K562 (cell line): Measurements from ENCODE around the gene CDH8. TPM values are rescaled to one million over a fixed set of nuclear protein-coding genes. Genes with fewer than 3 reads are reported as not detected.

Source experiments
- ATAC-seq: fragments of 200-7000 bp; cut with Tn5 transposase; 3 replicates; pipeline ENCODE4 v1.9.1; 2020; ENCODE audit warnings: moderate library complexity
- BruUV-seq: library from RNA; stranded (reverse); fragments of 400-500 nt; replicated peaks from 2 replicates; lab custom pipeline; 2021; lab: Mats Ljungman, UMichigan
- CTCF ChIA-PET: fragments of 300-600 bp; formaldehyde crosslinking; extraction: SDS; loops from one replicate; lab custom pipeline; 2021; ENCODE audit warnings: low intra/inter-chr PET ratio; lab: Yijun Ruan, JAX
- POLR2A ChIA-PET: fragments of 300-600, 350-650 bp; sonication (Branson Sonifier 250); formaldehyde crosslinking; extraction: SDS; loops from one replicate; lab custom pipeline; 2021; ENCODE audit warnings: antibody characterized with exemption, inconsistent platforms; lab: Yijun Ruan, JAX
- DNase-seq, 4 experiments: peaks; one replicate each; pipeline versions ENCODE4 v3.0.0 to v3.0.0-alpha.2; 2011 to 2018; ENCODE audit warnings: low spot score in 3 of 4, mixed read lengths in 3 of 4; ENCODE audit errors: extremely low read depth in 1 of 4
- FAIRE-seq: peaks from 2 replicates; lab custom pipeline; 2011; peaks lifted over from hg19 to GRCh38; lab: Jason Lieb, UNC
- H2AFZ ChIP-seq: 2 replicates; pipeline ENCODE4 v1.6.0; 2011; ENCODE audit warnings: low read depth, low read length, control low read depth, inconsistent platforms
- H3K27ac ChIP-seq: fragments of 200-600 bp; 3 replicates; pipeline ENCODE4 v1.8.0; 2011; ENCODE audit warnings: low read depth, mild to moderate bottlenecking, control low read depth, inconsistent platforms, low read length, moderate library complexity, mixed read lengths; ENCODE audit errors: extremely low read depth
- H3K27me3 ChIP-seq, 2 experiments: fragments of 300-600 bp in 1 of 2; 2 replicates in 1 of 2; 3 replicates in 1 of 2; pipeline versions ENCODE4 v1.6.0 to v1.8.0; 2011; ENCODE audit warnings: inconsistent platforms in 2 of 2, low read length in 2 of 2, mild to moderate bottlenecking in 1 of 2, mixed read lengths in 1 of 2, moderate library complexity in 1 of 2; ENCODE audit not compliant: control insufficient read depth in 2 of 2, insufficient read depth in 2 of 2
- H3K36me3 ChIP-seq: fragments of 300-600 bp; 3 replicates; pipeline ENCODE4 v1.8.0; 2011; ENCODE audit warnings: mild to moderate bottlenecking, low read length, inconsistent platforms; ENCODE audit not compliant: control insufficient read depth, insufficient read depth
- H3K4me1 ChIP-seq, 2 experiments: fragments of 200-600 bp in 1 of 2; replicated peaks in 1 of 2; 2 replicates in 1 of 2; 3 replicates in 1 of 2; pipeline versions ENCODE4 v1.5.1 to v1.8.0; 2011; ENCODE audit warnings: inconsistent platforms in 2 of 2, low read length in 2 of 2, mild to moderate bottlenecking in 1 of 2, mixed read lengths in 1 of 2, moderate library complexity in 1 of 2; ENCODE audit not compliant: control insufficient read depth in 2 of 2, insufficient read depth in 2 of 2
- H3K4me2 ChIP-seq: 2 replicates; pipeline ENCODE4 v1.6.1; 2011; ENCODE audit warnings: low read length, control low read depth, inconsistent platforms, mixed read lengths; ENCODE audit not compliant: insufficient read depth
- H3K4me3 ChIP-seq: fragments of 200-600 bp; sonication (generic), shearing (Covaris generic); 2 replicates; pipeline ENCODE4 v1.5.1; 2016; ENCODE audit warnings: control low read depth, inconsistent platforms
- H3K79me2 ChIP-seq: fragments of 200-600 bp; 3 replicates; pipeline ENCODE4 v1.8.0; 2011; ENCODE audit warnings: low read length, inconsistent platforms; ENCODE audit not compliant: control insufficient read depth, insufficient read depth
- H3K9ac ChIP-seq, 2 experiments: 2 replicates each; pipeline versions ENCODE4 v1.6.0 to v1.6.1; 2011; ENCODE audit warnings: low read depth in 2 of 2, low read length in 2 of 2, control low read depth in 1 of 2, inconsistent platforms in 1 of 2, mild to moderate bottlenecking in 1 of 2, mixed read lengths in 1 of 2; ENCODE audit not compliant: insufficient read depth in 1 of 2
- H3K9me1 ChIP-seq: one replicate; pipeline ENCODE4 v1.6.0; 2011; ENCODE audit warnings: inconsistent platforms, mild to moderate bottlenecking, low read length, moderate library complexity; ENCODE audit not compliant: control insufficient read depth, insufficient read depth
- H3K9me3 ChIP-seq: replicated peaks from 2 replicates; pipeline ENCODE4 v1.5.1; 2011; ENCODE audit warnings: low read depth, low read length, inconsistent platforms; ENCODE audit not compliant: control insufficient read depth, insufficient read depth
- H4K20me1 ChIP-seq: replicated peaks from 2 replicates; pipeline ENCODE4 v1.6.1; 2011; ENCODE audit warnings: low read length, inconsistent platforms, mixed read lengths; ENCODE audit not compliant: control insufficient read depth, insufficient read depth
- BCL6 ChIP-seq: fragments of 250-450 bp; sonication (Bioruptor Pico); IDR thresholded peaks from 2 replicates; pipeline ENCODE4 v1.4.0; 2020
- FUS ChIP-seq: fragments of 200-400 bp; formaldehyde crosslinking; optimal IDR thresholded peaks from 2 replicates; pipeline ENCODE3; 2017; ENCODE audit warnings: low read depth, low read length
- HCFC1 ChIP-seq: IDR thresholded peaks from 2 replicates; pipeline ENCODE4 v1.6.1; 2012; ENCODE audit warnings: low read depth, low read length, improper control_type of control experiment
- IRF1 ChIP-seq: sonication (generic); formaldehyde crosslinking; IDR thresholded peaks from 2 replicates; pipeline ENCODE4 v1.8.0; 2022; ENCODE audit warnings: missing genetic modification reagents, mild to moderate bottlenecking, borderline replicate concordance
- IRF2 ChIP-seq: sonication (generic); formaldehyde crosslinking; IDR thresholded peaks from 2 replicates; pipeline ENCODE4 v1.8.1; 2022; ENCODE audit warnings: mild to moderate bottlenecking, missing genetic modification reagents
- MEF2D ChIP-seq: conservative IDR thresholded peaks from 2 replicates; pipeline ENCODE4 v1.6.1; 2016; ENCODE audit warnings: low read depth, missing genetic modification characterization, missing compliant biosample characterization
- MNT ChIP-seq, 2 experiments: fragments of 450-650 bp; conservative IDR thresholded peaks; 2 replicates each; pipeline ENCODE4 v1.6.1; 2017; ENCODE audit warnings: mild to moderate bottlenecking in 2 of 2, moderate library complexity in 2 of 2
- NCOR1 ChIP-seq: fragments of 450-650 bp; IDR thresholded peaks from 2 replicates; pipeline ENCODE4 v1.6.1; 2016; ENCODE audit warnings: mild to moderate bottlenecking, moderate library complexity
- POLR2A ChIP-seq: fragments of 450-650 bp; conservative IDR thresholded peaks from 2 replicates; pipeline ENCODE4 v1.6.1; 2016
- POLR2B ChIP-seq: fragments of 450-650 bp; IDR thresholded peaks from 2 replicates; pipeline ENCODE4 v1.6.1; 2018; ENCODE audit warnings: low read depth; ENCODE audit not compliant: partially characterized antibody
- SAP30 ChIP-seq: fragments of 200-600 bp; sonication (generic); IDR thresholded peaks from 2 replicates; pipeline ENCODE4 v1.6.1; 2012; ENCODE audit warnings: borderline replicate concordance, low read depth, mild to moderate bottlenecking, moderate library complexity, low read length, control low read depth, inconsistent platforms; ENCODE audit not compliant: insufficient read depth, poor library complexity, severe bottlenecking
- XRCC4 ChIP-seq: IDR thresholded peaks from one replicate; pipeline ENCODE4 v1.6.1; 2011; ENCODE audit not compliant: insufficient read depth, insufficient read length; ENCODE audit errors: extremely low read depth
- WGBS: fragments of 100-300 bp; shearing (Covaris generic); methylation state at CpG from one replicate; pipeline ENCODE4 v1.1.6; 2016; ENCODE audit warnings: low coverage, mixed read lengths; ENCODE audit not compliant: insufficient coverage; ENCODE audit errors: missing lambda C conversion rate; 5-methylcytosine and 5-hydroxymethylcytosine counted together
- in situ Hi-C: fragments of 300-500 bp; cut with MboI; formaldehyde crosslinking; loops from 4 replicates; pipeline ENCODE4 v1.15.0; 2018; ENCODE audit warnings: inconsistent platforms, mixed read lengths
- intact Hi-C: fragments of 100-400 bp; cut with micrococcal nuclease; formaldehyde crosslinking; loops from 2 replicates; pipeline ENCODE4 v1.14.2; 2022
- polyA plus RNA-seq, 8 experiments: library from polyadenylated mRNA; depleted of rRNA in 4 of 8; stranded (reverse) in 5 of 8; unstranded in 3 of 8; fragments of >200 nt; fragmentation: Nextera tagmentation in 2 of 8; fragmentation: Illumina TruSeq in 1 of 8; extraction: Ambion mirVana in 2 of 8; extraction: Trizol in 1 of 8; gene quantifications; 2 replicates each; pipeline versions ENCODE4 v1.2.1 to v1.2.3, GENCODE V29; 2011 to 2014; ENCODE audit warnings: inconsistent platforms in 1 of 8, missing spikeins in 1 of 8
- total RNA-seq, 7 experiments: library from RNA; depleted of rRNA in 6 of 7; stranded (reverse); fragments of >200 nt in 6 of 7; fragmentation: Illumina TruSeq in 2 of 7; extraction: Trizol in 2 of 7; gene quantifications; 2 replicates each; pipeline versions ENCODE4 v1.2.1 to v1.2.3, GENCODE V29; 2011 to 2021; ENCODE audit warnings: low replicate concordance in 1 of 7

Gene CDH8
- total and polyA plus RNA-seq, 9 of the 15 experiments (the other 6 are each of a cell fraction or from before 2014, with no cell fraction given), result 0.22 to 1.4 (median 0.42) TPM; not detected in 4

- Histone ChIP-seq H2AFZ (no peak overlapping the region), H4K20me1 (no peaks in the 10 kb centered on the region), H3K27me3 (no peaks in the 10 kb centered on the region), H3K9me3 (no peaks in the 10 kb centered on the region), H3K4me2 (no peak overlapping the region), H3K9me1 (no peaks in the 10 kb centered on the region), H3K4me1 (no peaks in the 10 kb centered on the region), H3K4me3 (no peak overlapping the region), H3K79me2 (no peaks in the 10 kb centered on the region), H3K9ac (no peak overlapping the region), H3K27ac (no peak overlapping the region), H3K36me3 (no peaks in the 10 kb centered on the region)
- in situ Hi-C loops (no loop called here), intact Hi-C loops (no loop called here)
- no peak for TF ChIP-seq MEF2D (tag)
- no peak for TF ChIP-seq NCOR1
- no peak for TF ChIP-seq BCL6 (CRISPR knock-in tag)
- no peak for TF ChIP-seq XRCC4
- TF ChIP-seq HCFC1, result no peak
- ATAC-seq (no peak), DNase-seq (no peak), FAIRE-seq (no peak)
- POLR2A ChIA-PET, result no interaction called here
- 0% methylated on average over 2 of the region's 2 CpGs for WGBS
- CTCF ChIA-PET, result no interaction called here
- no TSS peak for BruUV-seq
These were observed 37.8 kb downstream of the CDH8 start for GRCh38 chr16:61998460-61998859.

- WGBS, result 4% methylated on average over 3 of the region's 3 CpGs
- TF ChIP-seq POLR2A, result no peak
- TF ChIP-seq FUS, result no peak
- no peak for TF ChIP-seq POLR2B
- no peak for TF ChIP-seq MNT (conservative IDR thresholded peaks at IDR 0.05)
- TF ChIP-seq SAP30, result no peak
- TF ChIP-seq IRF2 (CRISPR knock-in tag), result no peak
- TF ChIP-seq IRF1, result no peak
These were observed 43.1 kb downstream of the CDH8 start for GRCh38 chr16:61993108-61993507.

More at GRCh38 chr16:61993108-61993507, 43.1 kb downstream of the CDH8 start:
- no peak overlapping the region for H3K9ac ChIP-seq
- DNase-seq (no peak), ATAC-seq (no peak), FAIRE-seq (no peak)
- H4K20me1 ChIP-seq, result no peaks in the 10 kb centered on the region
- no peaks in the 10 kb centered on the region for H3K9me1 ChIP-seq
- BruUV-seq, result no TSS peak
- H3K4me3 ChIP-seq, result no peak overlapping the region
- H3K9me3 ChIP-seq, result no peaks in the 10 kb centered on the region
- POLR2A ChIA-PET, result no interaction called here
- H3K27me3 ChIP-seq, result no peaks in the 10 kb centered on the region
- no peak overlapping the region for H3K4me2 ChIP-seq
- no peaks in the 10 kb centered on the region for H3K4me1 ChIP-seq
- no peak overlapping the region for H2AFZ ChIP-seq
- CTCF ChIA-PET, result no interaction called here
- in situ Hi-C loops (no loop called here), intact Hi-C loops (no loop called here)
- no peak overlapping the region for H3K27ac ChIP-seq
- H3K36me3 ChIP-seq, result no peaks in the 10 kb centered on the region
- no peaks in the 10 kb centered on the region for H3K79me2 ChIP-seq
